Hepatocyte (in vitro differentiated cells): Measurements from ENCODE around the gene OR4M1.
"Not testable (repeated sequence)": the region's sequence is repeated elsewhere in the genome, so short reads cannot be mapped to it uniquely, and the experiment has no call there.

Experiments
- CTCF ChIP-seq: fragments of 200-600 bp; sonication (generic); IDR thresholded peaks from 2 replicates; pipeline ENCODE4 v1.5.1; 2016; ENCODE audit warnings: antibody characterized with exemption, mild to moderate bottlenecking; ENCODE audit not compliant: poor library complexity
- EZH2 ChIP-seq: fragments of 200-600 bp; sonication (generic); IDR thresholded peaks from 2 replicates; pipeline ENCODE4 v1.6.1; 2016; ENCODE audit warnings: antibody characterized with exemption, mild to moderate bottlenecking, borderline replicate concordance
- EZH2phosphoT487 ChIP-seq: fragments of 200-600 bp; sonication (generic); IDR thresholded peaks from one replicate; pipeline ENCODE4 v1.6.1; 2018; ENCODE audit warnings: antibody characterized with exemption, mild to moderate bottlenecking, low read depth, moderate library complexity; ENCODE audit not compliant: unreplicated experiment, severe bottlenecking

- TF ChIP-seq EZH2, CTCF, EZH2phosphoT487: not testable (repeated sequence)
These were observed 47.7 kb downstream of the OR4M1 start for GRCh38 chr14:19821016-19821415.
